GM21390 (cell line): ENCODE results near the gene HLA-DMA.

Experiments
- ATAC-seq: cut with Tn5 transposase; IDR thresholded peaks from one replicate; pipeline ENCODE4 v1.9.1; 2021; ENCODE audit not compliant: unreplicated experiment

Gene HLA-DMA

GRCh38 chr6:32933661-32934085 is 19.2 kb downstream of the HLA-DMA start:
- no peak for ATAC-seq

GRCh38 chr6:32932132-32932868 is 20.6 kb downstream of the HLA-DMA start:
- ATAC-seq, result no peak

GRCh38 chr6:32931211-32931610 is 21.7 kb downstream of the HLA-DMA start:
- no peak for ATAC-seq

DNA sequence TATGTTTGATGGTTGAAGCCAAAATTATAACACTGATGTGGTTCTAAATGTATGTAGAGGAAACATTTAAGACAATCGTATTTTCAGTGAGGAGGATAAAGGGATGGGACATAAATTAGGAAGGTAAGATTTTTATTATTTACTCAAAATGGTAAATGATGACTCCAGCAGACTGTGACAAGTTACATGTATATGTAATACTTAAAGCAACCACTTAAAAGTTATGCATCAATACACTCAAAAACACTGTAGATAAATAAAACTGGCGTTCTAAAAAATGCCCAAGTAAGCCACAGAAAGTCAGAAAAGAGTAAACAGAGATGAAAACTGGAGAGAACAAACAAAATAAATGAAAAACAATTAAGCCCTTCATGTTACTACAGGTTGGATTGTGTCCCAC is 30.8 kb downstream of the HLA-DMA start:
- ATAC-seq, result no peak

DNA sequence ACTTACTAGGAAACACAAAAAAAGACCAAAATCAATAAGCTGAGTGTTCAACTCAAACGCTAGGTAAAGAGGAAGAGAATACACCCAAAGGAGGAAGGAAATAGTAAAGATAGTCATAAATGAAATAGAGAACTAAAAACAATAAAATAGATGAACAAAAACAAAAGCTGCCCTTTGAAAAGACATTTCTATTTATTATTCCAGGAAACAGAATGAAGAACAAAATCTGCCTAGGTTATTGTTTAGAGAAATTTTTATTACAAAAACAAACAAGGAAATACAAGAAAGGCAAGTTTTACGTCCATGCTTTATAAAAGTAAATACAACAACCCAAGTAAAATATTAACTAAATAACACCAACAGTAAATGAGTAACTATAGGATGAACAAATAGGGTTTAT is 32.2 kb downstream of the HLA-DMA start:
- ATAC-seq, result no peak

- no peak for ATAC-seq
These were observed 39.9 kb downstream of the HLA-DMA start for GRCh38 chr6:32912951-32913350.

DNA sequence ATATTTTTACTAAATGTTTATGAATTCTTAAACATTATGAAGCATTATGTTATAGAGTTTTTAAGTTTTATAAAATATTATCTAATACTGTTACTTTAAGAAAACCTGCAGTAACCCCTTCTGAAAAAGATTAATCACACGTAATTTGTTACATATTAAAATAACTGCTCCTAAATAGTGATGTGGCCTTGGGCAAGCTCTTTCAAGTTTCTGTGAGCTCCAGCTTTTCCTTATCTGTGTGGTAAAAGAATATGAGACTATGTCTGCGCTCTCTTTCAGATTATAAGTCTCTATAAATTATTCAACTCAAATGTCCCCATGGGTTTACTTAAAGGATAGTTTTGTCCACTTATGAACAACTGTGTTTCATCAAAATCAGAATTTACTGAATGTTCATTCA is 44.0 kb downstream of the HLA-DMA start:
- no peak for ATAC-seq

DNA sequence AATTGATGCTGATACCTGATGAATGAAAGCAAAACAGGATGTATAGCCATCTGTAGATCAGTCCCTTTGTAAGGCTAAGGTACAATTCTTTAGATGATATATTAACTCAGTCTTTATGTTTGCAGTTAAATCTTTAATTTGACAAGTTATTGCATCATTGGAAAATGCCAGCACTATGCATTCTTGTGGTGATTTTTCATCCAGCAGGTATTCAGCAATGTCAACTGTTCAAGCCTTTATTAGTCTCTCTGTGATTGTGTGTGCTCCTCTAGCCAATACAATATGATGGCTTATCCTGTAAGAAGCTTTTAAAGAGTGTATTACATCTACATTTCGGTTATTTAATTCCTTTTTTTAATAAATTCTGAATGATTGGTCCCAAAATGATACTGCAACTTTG is 46.4 kb downstream of the HLA-DMA start:
- ATAC-seq, result no peak

GRCh38 chr6:32905078-32905477 is 47.8 kb downstream of the HLA-DMA start:
- ATAC-seq, result no peak

GRCh38 chr6:32903952-32904351 is 48.9 kb downstream of the HLA-DMA start:
- no peak for ATAC-seq
